ENCODE results near the gene PSORS1C1. TPM values are rescaled to one million over a fixed set of nuclear protein-coding genes. Genes with fewer than 3 reads are reported as not detected.
A peak's percentile ranks its signal among the peaks of the same experiment; 100 is the strongest.

PSORS1C1 gene
- total and polyA plus RNA-seq, 7 experiments from 2014 or later, result not detected

GRCh38 chr6:31103136-31103535 lies 11.5 kb upstream of the PSORS1C1 start:
- Histone ChIP-seq H3K4me1 (ENCODE audit: control insufficient read depth in 2 of 2, insufficient read depth in 2 of 2, low read length in 2 of 2) (no peaks in the 10 kb centered on the region), H3K27ac (ENCODE audit: low read depth, low read length) (no peak overlapping the region), H3K36me3 (ENCODE audit: control insufficient read depth in 2 of 3, insufficient read depth in 3 of 3, low read length in 3 of 3) (no peaks in the 10 kb centered on the region), H3K27me3 (ENCODE audit: control insufficient read depth in 2 of 2, insufficient read depth in 2 of 2, low read length in 2 of 2) (no peaks in the 10 kb centered on the region), H3K9me3 (ENCODE audit: control insufficient read depth in 2 of 3, low read length in 3 of 3) (no peaks in the 10 kb centered on the region), H3K4me3 (ENCODE audit: low read length) (no peak overlapping the region)
- ChIA-PET CTCF (interaction anchor here (1.2 to 1.5 kb wide), 2 partner anchors 9 to 17 kb away, joined by 3 to 6 read pairs; no protein-coding TSS in a partner anchor), POLR2A (interaction anchor here (0.6 to 1.8 kb wide), 3 partner anchors 10 to 26 kb away, joined by 3 to 7 read pairs (median 5); partner anchors contain the start of gene PSORS1C1)
- Mint-ChIP-seq H3K27me3 (peaks cover 0 to 16% (median 0%) of the 10 kb centered on the region in 5 donors), H3K4me1 (peaks cover 0 to 8% (median 4%) of the 10 kb centered on the region in 7 donors), H3K36me3 (no peaks in the 10 kb centered on the region), H3K27ac (no peak overlapping the region), H3K9me3 (peaks cover 0 to 3% (median 0%) of the 10 kb centered on the region in 11 donors), H3K4me3 (no peak overlapping the region)
- intact Hi-C loops (cut with micrococcal nuclease), result loop anchor here in 1 of 2 donors (2.0 kb wide), 1 partner anchor 16 kb away; no protein-coding TSS in a partner anchor
- DNase-seq (no peak), ATAC-seq (no peak)

- ATAC-seq (no peak), DNase-seq (no peak)
- Histone ChIP-seq H3K27me3 (ENCODE audit: control insufficient read depth in 2 of 2, insufficient read depth in 2 of 2, low read length in 2 of 2) (no peaks in the 10 kb centered on the region), H3K27ac (ENCODE audit: low read depth, low read length) (no peak overlapping the region), H3K36me3 (ENCODE audit: control insufficient read depth in 2 of 3, insufficient read depth in 3 of 3, low read length in 3 of 3) (no peaks in the 10 kb centered on the region), H3K9me3 (ENCODE audit: control insufficient read depth in 2 of 3, low read length in 3 of 3) (no peaks in the 10 kb centered on the region), H3K4me1 (ENCODE audit: control insufficient read depth in 2 of 2, insufficient read depth in 2 of 2, low read length in 2 of 2) (no peaks in the 10 kb centered on the region), H3K4me3 (ENCODE audit: low read length) (no peak overlapping the region)
- Mint-ChIP-seq H3K27me3 (peaks cover 0 to 11% (median 8%) of the 10 kb centered on the region in 5 donors), H3K27ac (no peak overlapping the region), H3K4me1 (peaks cover 0 to 10% (median 4%) of the 10 kb centered on the region in 7 donors), H3K9me3 (no peaks in the 10 kb centered on the region), H3K36me3 (no peaks in the 10 kb centered on the region), H3K4me3 (no peak overlapping the region)
- intact Hi-C loops (cut with micrococcal nuclease), result no loop called here
- POLR2A ChIA-PET, result no interaction called here
- CTCF ChIA-PET, result no interaction called here
These were observed 7.5 kb upstream of the PSORS1C1 start for GRCh38 chr6:31107052-31107451.

- DNase-seq, result no peak
- ATAC-seq, result no peak
- Histone ChIP-seq H3K36me3 (ENCODE audit: control insufficient read depth in 2 of 3, insufficient read depth in 3 of 3, low read length in 3 of 3) (no peaks in the 10 kb centered on the region), H3K4me1 (ENCODE audit: control insufficient read depth in 2 of 2, insufficient read depth in 2 of 2, low read length in 2 of 2) (no peaks in the 10 kb centered on the region), H3K27me3 (ENCODE audit: control insufficient read depth in 2 of 2, insufficient read depth in 2 of 2, low read length in 2 of 2) (no peaks in the 10 kb centered on the region), H3K4me3 (ENCODE audit: low read length) (no peak overlapping the region), H3K27ac (ENCODE audit: low read depth, low read length) (no peak overlapping the region), H3K9me3 (ENCODE audit: control insufficient read depth in 2 of 3, low read length in 3 of 3) (no peaks in the 10 kb centered on the region)
- Mint-ChIP-seq H3K4me3 (no peak overlapping the region), H3K27me3 (peaks cover 0 to 19% (median 8%) of the 10 kb centered on the region in 5 donors), H3K9me3 (no peaks in the 10 kb centered on the region), H3K36me3 (no peaks in the 10 kb centered on the region), H3K4me1 (peaks cover 0 to 22% (median 5%) of the 10 kb centered on the region in 7 donors), H3K27ac (no peak overlapping the region)
- intact Hi-C loops (cut with micrococcal nuclease), result no loop called here
- ChIA-PET POLR2A (interaction anchor here (0.7 to 1.4 kb wide), 2 partner anchors 15 to 645 kb away, joined by 4 read pairs; no protein-coding TSS in a partner anchor), CTCF (interaction anchor here (1.3 kb wide), 1 partner anchor 10 kb away, joined by 4 read pairs; no protein-coding TSS in a partner anchor)
These were observed 3.6 kb upstream of the PSORS1C1 start for GRCh38 chr6:31110825-31111582.

GRCh38 chr6:31111712-31112111 lies 2.9 kb upstream of the PSORS1C1 start:
- H3K4me3 Mint-ChIP-seq, result no peak overlapping the region
- DNase-seq, result no peak
- H3K4me1 ChIP-seq (ENCODE audit: control insufficient read depth in 2 of 2, insufficient read depth in 2 of 2, low read length in 2 of 2), result no peaks in the 10 kb centered on the region

GRCh38 chr6:31112478-31112877 lies 2.1 kb upstream of the PSORS1C1 start, which contains the start of gene C6orf15:
Gene C6orf15, minus strand, starts transcription at chr6:31112575. Its CDS starts 20 bp downstream, at chr6:31112555.
- peaks cover 0 to 22% (median 5%) of the 10 kb centered on the region in 7 donors for H3K4me1 Mint-ChIP-seq
- Histone ChIP-seq H3K36me3 (ENCODE audit: control insufficient read depth in 2 of 3, insufficient read depth in 3 of 3, low read length in 3 of 3) (no peaks in the 10 kb centered on the region), H3K9me3 (ENCODE audit: control insufficient read depth in 2 of 3, low read length in 3 of 3) (no peaks in the 10 kb centered on the region), H3K27me3 (ENCODE audit: control insufficient read depth in 2 of 2, insufficient read depth in 2 of 2, low read length in 2 of 2) (no peaks in the 10 kb centered on the region), H3K4me3 (ENCODE audit: low read length) (no peak within 1 kb of the TSS), H3K27ac (ENCODE audit: low read depth, low read length) (no peak within 1 kb of the TSS), H3K4me1 (ENCODE audit: control insufficient read depth in 2 of 2, insufficient read depth in 2 of 2, low read length in 2 of 2) (no peaks in the 10 kb centered on the region)
- H3K9me3 Mint-ChIP-seq, result no peaks in the 10 kb centered on the region
- no peak within 1 kb of the TSS for H3K4me3 Mint-ChIP-seq
- H3K27me3 Mint-ChIP-seq, result peaks cover 0 to 20% (median 9%) of the 10 kb centered on the region in 5 donors
- peak within 1 kb of the TSS in 2 of 9 donors; percentile 11 to 60 for H3K27ac Mint-ChIP-seq
- DNase-seq, result no peak
- CTCF ChIA-PET, result interaction anchor here (1.1 kb wide), 1 partner anchor 55 kb away, joined by 5 read pairs; no protein-coding TSS in a partner anchor
- intact Hi-C loops (cut with micrococcal nuclease), result no loop called here
- H3K36me3 Mint-ChIP-seq, result no peaks in the 10 kb centered on the region
- ATAC-seq, result no peak
- POLR2A ChIA-PET, result no interaction called here

More at GRCh38 chr6:31111712-31112111, 2.9 kb upstream of the PSORS1C1 start:
- Mint-ChIP-seq H3K27ac (no peak overlapping the region), H3K4me1 (peaks cover 0 to 22% (median 5%) of the 10 kb centered on the region in 7 donors), H3K9me3 (no peaks in the 10 kb centered on the region), H3K36me3 (no peaks in the 10 kb centered on the region), H3K27me3 (peaks cover 0 to 20% (median 9%) of the 10 kb centered on the region in 5 donors)
- Histone ChIP-seq H3K4me3 (ENCODE audit: low read length) (no peak overlapping the region), H3K36me3 (ENCODE audit: control insufficient read depth in 2 of 3, insufficient read depth in 3 of 3, low read length in 3 of 3) (no peaks in the 10 kb centered on the region), H3K27me3 (ENCODE audit: control insufficient read depth in 2 of 2, insufficient read depth in 2 of 2, low read length in 2 of 2) (no peaks in the 10 kb centered on the region), H3K9me3 (ENCODE audit: control insufficient read depth in 2 of 3, low read length in 3 of 3) (no peaks in the 10 kb centered on the region), H3K27ac (ENCODE audit: low read depth, low read length) (no peak overlapping the region)
- POLR2A ChIA-PET, result no interaction called here
- intact Hi-C loops (cut with micrococcal nuclease), result no loop called here
- CTCF ChIA-PET, result no interaction called here
- ATAC-seq, result no peak

GRCh38 chr6:31113861-31114540 lies 599 bp upstream of the PSORS1C1 start:
- Histone ChIP-seq H3K9me3 (ENCODE audit: control insufficient read depth in 2 of 3, low read length in 3 of 3) (no peaks in the 10 kb centered on the region), H3K4me1 (ENCODE audit: control insufficient read depth in 2 of 2, insufficient read depth in 2 of 2, low read length in 2 of 2) (no peaks in the 10 kb centered on the region), H3K4me3 (ENCODE audit: low read length) (no peak overlapping the region), H3K36me3 (ENCODE audit: control insufficient read depth in 2 of 3, insufficient read depth in 3 of 3, low read length in 3 of 3) (no peaks in the 10 kb centered on the region), H3K27ac (ENCODE audit: low read depth, low read length) (no peak overlapping the region), H3K27me3 (ENCODE audit: control insufficient read depth in 2 of 2, insufficient read depth in 2 of 2, low read length in 2 of 2) (no peaks in the 10 kb centered on the region)
- Mint-ChIP-seq H3K27ac (no peak overlapping the region), H3K36me3 (no peaks in the 10 kb centered on the region), H3K4me3 (no peak overlapping the region), H3K9me3 (no peaks in the 10 kb centered on the region), H3K4me1 (peaks cover 0 to 22% (median 5%) of the 10 kb centered on the region in 7 donors), H3K27me3 (peaks cover under 1 to 28% (median 9%) of the 10 kb centered on the region in 5 donors)
- ATAC-seq, result no peak
- CTCF ChIA-PET, result interaction anchor here (1.1 to 5.3 kb wide), 5 partner anchors 18 to 214 kb away, joined by 3 to 27 read pairs (median 3); no protein-coding TSS in a partner anchor
- POLR2A ChIA-PET, result interaction anchor here (0.6 to 2.6 kb wide), 4 partner anchors 11 to 284 kb away, joined by 3 to 11 read pairs (median 4); no protein-coding TSS in a partner anchor
- intact Hi-C loops (cut with micrococcal nuclease), result no loop called here
- DNase-seq, result no peak

Measured in naive thymus-derived CD4-positive, alpha-beta T cell (primary cell).